ENCODE measurements around the gene DEGS2.

The DEGS2 gene

DNA sequence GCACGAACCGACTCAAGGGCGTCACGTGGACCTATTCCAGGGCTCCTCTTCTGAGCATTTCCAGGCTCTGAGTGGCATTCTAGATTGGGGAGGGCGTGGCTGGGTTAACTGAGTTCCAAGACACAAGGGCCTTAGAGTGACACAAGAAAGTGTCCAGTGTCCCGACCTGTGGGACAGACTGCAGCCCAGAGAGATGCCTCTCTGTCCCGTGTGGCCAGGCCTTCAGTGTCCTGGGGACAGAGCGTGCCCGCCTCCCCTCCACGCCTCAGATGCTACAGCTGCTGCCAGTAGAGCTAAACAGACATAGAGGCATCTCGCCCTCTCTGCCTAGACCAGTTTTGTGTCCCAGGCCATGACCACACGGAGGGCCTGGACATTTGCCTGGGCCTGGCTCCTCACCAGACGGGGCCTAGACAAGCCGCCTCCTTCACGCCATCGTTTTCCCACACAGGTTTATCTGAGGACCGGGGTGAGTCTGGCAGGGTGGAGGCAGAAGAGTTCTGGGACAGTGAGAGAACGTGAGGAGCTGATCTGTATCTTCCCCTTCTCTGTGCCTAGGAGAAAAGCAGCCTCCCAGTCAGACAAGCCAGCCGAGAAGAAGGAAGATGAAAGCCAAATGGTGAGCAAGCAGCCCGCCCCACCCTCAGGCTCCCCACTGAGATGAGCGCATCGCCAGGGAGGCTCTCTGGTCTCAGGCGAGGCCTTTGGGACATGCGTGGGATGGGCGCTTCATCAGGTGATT, 27.1 kb downstream of the DEGS2 start:
- no peak for TF ChIP-seq ZNF423 (tag by site-specific recombination; IDR thresholded peaks at IDR 0.05)
- TF ChIP-seq ZNF621 (tag by site-specific recombination; IDR thresholded peaks at IDR 0.05): no peak
- TF ChIP-seq ZNF664 (tag by site-specific recombination; IDR thresholded peaks at IDR 0.05): no peak
- no peak for TF ChIP-seq ZNF394 (tag by site-specific recombination; IDR thresholded peaks at IDR 0.05; ENCODE audit: borderline replicate concordance)
- no peak for TF ChIP-seq GFI1B (tag by site-specific recombination; IDR thresholded peaks at IDR 0.05)
- TF ChIP-seq, protein P1, sequence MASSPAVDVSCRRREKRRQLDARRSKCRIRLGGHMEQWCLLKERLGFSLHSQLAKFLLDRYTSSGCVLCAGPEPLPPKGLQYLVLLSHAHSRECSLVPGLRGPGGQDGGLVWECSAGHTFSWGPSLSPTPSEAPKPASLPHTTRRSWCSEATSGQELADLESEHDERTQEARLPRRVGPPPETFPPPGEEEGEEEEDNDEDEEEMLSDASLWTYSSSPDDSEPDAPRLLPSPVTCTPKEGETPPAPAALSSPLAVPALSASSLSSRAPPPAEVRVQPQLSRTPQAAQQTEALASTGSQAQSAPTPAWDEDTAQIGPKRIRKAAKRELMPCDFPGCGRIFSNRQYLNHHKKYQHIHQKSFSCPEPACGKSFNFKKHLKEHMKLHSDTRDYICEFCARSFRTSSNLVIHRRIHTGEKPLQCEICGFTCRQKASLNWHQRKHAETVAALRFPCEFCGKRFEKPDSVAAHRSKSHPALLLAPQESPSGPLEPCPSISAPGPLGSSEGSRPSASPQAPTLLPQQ (tag by site-specific recombination; IDR thresholded peaks at IDR 0.05): no peak
- TF ChIP-seq KLF1 (tag by site-specific recombination; IDR thresholded peaks at IDR 0.05): peak; percentile 42; the same call in 1 of the 2 replicates
- no peak for TF ChIP-seq ZNF391 (tag by site-specific recombination; IDR thresholded peaks at IDR 0.05; ENCODE audit: borderline replicate concordance, low read depth)
- no peak for TF ChIP-seq MZF1 (tag by site-specific recombination; IDR thresholded peaks at IDR 0.05; ENCODE audit: borderline replicate concordance)
- TF ChIP-seq ZNF341 (tag by site-specific recombination; IDR thresholded peaks at IDR 0.05; ENCODE audit: low read depth): no peak
- TF ChIP-seq SALL2 (tag by site-specific recombination; IDR thresholded peaks at IDR 0.05; ENCODE audit: borderline replicate concordance): no peak
- TF ChIP-seq, protein P2, sequence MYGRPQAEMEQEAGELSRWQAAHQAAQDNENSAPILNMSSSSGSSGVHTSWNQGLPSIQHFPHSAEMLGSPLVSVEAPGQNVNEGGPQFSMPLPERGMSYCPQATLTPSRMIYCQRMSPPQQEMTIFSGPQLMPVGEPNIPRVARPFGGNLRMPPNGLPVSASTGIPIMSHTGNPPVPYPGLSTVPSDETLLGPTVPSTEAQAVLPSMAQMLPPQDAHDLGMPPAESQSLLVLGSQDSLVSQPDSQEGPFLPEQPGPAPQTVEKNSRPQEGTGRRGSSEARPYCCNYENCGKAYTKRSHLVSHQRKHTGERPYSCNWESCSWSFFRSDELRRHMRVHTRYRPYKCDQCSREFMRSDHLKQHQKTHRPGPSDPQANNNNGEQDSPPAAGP (tag by site-specific recombination; IDR thresholded peaks at IDR 0.05): peak; percentile 76
- TF ChIP-seq ZNF658 (tag by site-specific recombination; IDR thresholded peaks at IDR 0.05): no peak
- no peak for TF ChIP-seq GLI2 (tag by site-specific recombination; IDR thresholded peaks at IDR 0.05; ENCODE audit: borderline replicate concordance, low read depth)
- 0 out of 2 replicates have a peak, but pooled peaks have one; percentile 18 for TF ChIP-seq ZFHX2 (tag by site-specific recombination; conservative IDR thresholded peaks at IDR 0.05)
- Histone ChIP-seq H3K36me3 (ENCODE audit: control insufficient read depth in 2 of 2, insufficient read depth in 1 of 2, low read length in 2 of 2) (peaks cover 0 to 71% of the 10 kb centered on the region in 2 experiments; a peak in 2 of 3 replicates), H3K4me1 (ENCODE audit: control insufficient read depth, insufficient read depth, low read length) (no peaks in the 10 kb centered on the region), H3K4me3 (ENCODE audit: low read depth, low read length) (no peak overlapping the region), H3K9me3 (ENCODE audit: control insufficient read depth, insufficient read depth, low read depth, low read length) (no peaks in the 10 kb centered on the region), H3K27ac (ENCODE audit: extremely low read depth, low read depth, low read length) (no peak overlapping the region)
- POLR2A ChIA-PET: no interaction called here
- CTCF ChIA-PET: no interaction called here

DNA sequence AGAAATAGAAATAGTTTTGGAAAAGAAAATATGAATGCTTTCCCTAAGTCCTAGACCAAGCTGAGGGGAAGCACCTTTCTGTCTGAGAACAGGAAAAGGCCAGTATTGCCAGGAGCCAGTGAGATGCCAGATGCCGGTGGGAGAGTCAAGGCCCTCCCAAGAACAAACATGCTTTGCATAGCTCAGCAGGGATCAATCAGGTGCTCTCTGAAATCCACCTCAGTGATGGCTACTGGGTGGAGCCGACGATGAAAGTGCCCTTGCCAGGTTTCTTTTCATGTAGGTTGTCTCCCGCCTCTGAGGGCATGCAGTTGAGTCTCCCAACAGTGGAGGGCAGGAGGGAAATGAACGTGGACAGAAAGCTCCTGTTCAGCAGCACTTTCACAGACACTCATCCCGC, 28.3 kb downstream of the DEGS2 start:
- ChIA-PET CTCF (no interaction called here), POLR2A (no interaction called here)
- Histone ChIP-seq H3K4me1 (ENCODE audit: control insufficient read depth, insufficient read depth, low read length) (no peaks in the 10 kb centered on the region), H3K4me3 (ENCODE audit: low read depth, low read length) (no peak overlapping the region), H3K36me3 (ENCODE audit: control insufficient read depth in 2 of 2, insufficient read depth in 1 of 2, low read length in 2 of 2) (peaks cover 0 to 73% of the 10 kb centered on the region in 2 experiments; a peak in 2 of 3 replicates), H3K9me3 (ENCODE audit: control insufficient read depth, insufficient read depth, low read depth, low read length) (no peaks in the 10 kb centered on the region), H3K27ac (ENCODE audit: extremely low read depth, low read depth, low read length) (no peak overlapping the region)
- no peak for TF ChIP-seq ZNF664 (tag by site-specific recombination; IDR thresholded peaks at IDR 0.05)
- TF ChIP-seq EGR2 (tag by site-specific recombination; IDR thresholded peaks at IDR 0.05; ENCODE audit: low read depth): 0 out of 2 replicates have a peak, but pooled peaks have one; percentile 7
- no peak for TF ChIP-seq ZBTB48 (tag by site-specific recombination; IDR thresholded peaks at IDR 0.05)
- TF ChIP-seq ZNF366 (tag by site-specific recombination; conservative IDR thresholded peaks at IDR 0.05): no peak

DNA sequence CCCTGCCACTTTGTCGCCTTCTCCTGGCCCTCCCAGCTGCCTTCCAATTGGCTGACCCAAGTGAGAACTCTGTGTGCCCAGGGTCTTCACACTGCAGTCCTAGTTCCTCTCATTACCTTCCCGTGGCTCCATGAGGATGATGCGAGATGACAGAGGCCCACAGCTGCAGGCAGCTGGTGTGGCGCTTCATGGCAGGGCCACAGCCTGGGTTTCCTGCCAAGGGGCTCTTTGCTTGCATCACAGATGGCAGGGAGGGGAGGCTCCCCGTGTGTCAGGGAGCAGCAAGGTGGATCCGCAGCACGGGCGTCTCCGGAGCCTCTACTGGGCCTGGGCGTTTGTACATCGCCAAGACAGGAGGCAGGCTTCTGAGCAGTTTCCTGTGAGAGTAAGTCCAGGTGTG, 28.9 kb downstream of the DEGS2 start:
- ChIA-PET POLR2A (no interaction called here), CTCF (no interaction called here)
- TF ChIP-seq, protein P1 (tag by site-specific recombination; IDR thresholded peaks at IDR 0.05): no peak
- TF ChIP-seq, protein P3, sequence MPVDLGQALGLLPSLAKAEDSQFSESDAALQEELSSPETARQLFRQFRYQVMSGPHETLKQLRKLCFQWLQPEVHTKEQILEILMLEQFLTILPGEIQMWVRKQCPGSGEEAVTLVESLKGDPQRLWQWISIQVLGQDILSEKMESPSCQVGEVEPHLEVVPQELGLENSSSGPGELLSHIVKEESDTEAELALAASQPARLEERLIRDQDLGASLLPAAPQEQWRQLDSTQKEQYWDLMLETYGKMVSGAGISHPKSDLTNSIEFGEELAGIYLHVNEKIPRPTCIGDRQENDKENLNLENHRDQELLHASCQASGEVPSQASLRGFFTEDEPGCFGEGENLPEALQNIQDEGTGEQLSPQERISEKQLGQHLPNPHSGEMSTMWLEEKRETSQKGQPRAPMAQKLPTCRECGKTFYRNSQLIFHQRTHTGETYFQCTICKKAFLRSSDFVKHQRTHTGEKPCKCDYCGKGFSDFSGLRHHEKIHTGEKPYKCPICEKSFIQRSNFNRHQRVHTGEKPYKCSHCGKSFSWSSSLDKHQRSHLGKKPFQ (tag by site-specific recombination; IDR thresholded peaks at IDR 0.05): 0 out of 2 replicates have a peak, but pooled peaks have one; percentile 19
- H3K9me3 ChIP-seq (ENCODE audit: control insufficient read depth, insufficient read depth, low read depth, low read length): no peaks in the 10 kb centered on the region
- H3K4me1 ChIP-seq (ENCODE audit: control insufficient read depth, insufficient read depth, low read length): no peaks in the 10 kb centered on the region
- H3K4me3 ChIP-seq (ENCODE audit: low read depth, low read length): no peak overlapping the region
- peaks cover 0 to 76% of the 10 kb centered on the region in 2 experiments; a peak in 2 of 3 replicates for H3K36me3 ChIP-seq (ENCODE audit: control insufficient read depth in 2 of 2, insufficient read depth in 1 of 2, low read length in 2 of 2)
- no peak overlapping the region for H3K27ac ChIP-seq (ENCODE audit: extremely low read depth, low read depth, low read length)

Data from HEK293 (cell line).